CD4-positive, alpha-beta T cell treated with Interferon gamma for 1 hour (primary cell): ENCODE data around the gene KDSR.

Source experiments
- DNase-seq: peaks from one replicate; pipeline ENCODE4 v3.0.0-alpha.2; 2020

The KDSR gene

GRCh38 chr18:63320123-63320974 is 46.7 kb downstream of the KDSR start:
- peak; percentile 88 for DNase-seq

GRCh38 chr18:63319383-63320122 is 47.5 kb downstream of the KDSR start, which contains the start of gene BCL2:
Gene BCL2 (minus strand): TSS chr18:63319769.
- no peak for DNase-seq

GRCh38 chr18:63318889-63319382 is 48.1 kb downstream of the KDSR start:
- DNase-seq, result no peak

- DNase-seq, result peak; percentile 84
These were observed 48.8 kb downstream of the KDSR start for GRCh38 chr18:63317982-63318888.

GRCh38 chr18:63317556-63317946 is 49.5 kb downstream of the KDSR start:
- no peak for DNase-seq

GRCh38 chr18:63316612-63317555 is 50.1 kb downstream of the KDSR start:
- no peak for DNase-seq

GRCh38 chr18:63315876-63316275 is 51.1 kb downstream of the KDSR start:
- no peak for DNase-seq

- no peak for DNase-seq
These were observed 51.8 kb downstream of the KDSR start for GRCh38 chr18:63315131-63315662.

- no peak for DNase-seq
These were observed 52.8 kb downstream of the KDSR start for GRCh38 chr18:63314062-63314790.

- DNase-seq, result no peak
These were observed 53.5 kb downstream of the KDSR start for GRCh38 chr18:63313396-63313917.

- DNase-seq, result no peak
These were observed 54.1 kb downstream of the KDSR start for GRCh38 chr18:63312737-63313395.

- DNase-seq, result no peak
These were observed 55.0 kb downstream of the KDSR start for GRCh38 chr18:63312019-63312409.

- no peak for DNase-seq
These were observed 55.6 kb downstream of the KDSR start for GRCh38 chr18:63311118-63312018.

GRCh38 chr18:63309422-63309821 is 57.6 kb downstream of the KDSR start:
- peak; percentile 14 for DNase-seq

- no peak for DNase-seq
These were observed 59.3 kb downstream of the KDSR start for GRCh38 chr18:63307551-63308200.

- DNase-seq, result no peak
These were observed 60.0 kb downstream of the KDSR start for GRCh38 chr18:63306819-63307550.

- no peak for DNase-seq
These were observed 60.8 kb downstream of the KDSR start for GRCh38 chr18:63306249-63306648.
